Measurements from ENCODE around the gene ERC1.

Gene ERC1

GRCh38 chr12:1398673-1399072, 407.6 kb downstream of the ERC1 start:
- Histone ChIP-seq H3K9me3 (ENCODE audit: control insufficient read depth, low read length) (no peaks in the 10 kb centered on the region), H3K27me3 (ENCODE audit: control insufficient read depth in 1 of 2, insufficient read depth in 1 of 2, low read length in 2 of 2) (no peaks in the 10 kb centered on the region), H3K79me1 (replicated peaks; ENCODE audit: low read length, poor library complexity, severe bottlenecking) (peaks cover 2% of the 10 kb centered on the region), H3K18ac (ENCODE audit: low read depth in 1 of 2, low read length in 2 of 2) (no peak overlapping the region), H4K8ac (ENCODE audit: low read length) (no peak overlapping the region), H2BK15ac (ENCODE audit: low read depth, poor library complexity, severe bottlenecking) (no peak overlapping the region), H2BK5ac (ENCODE audit: low read depth, low read length, poor library complexity, severe bottlenecking) (no peak overlapping the region), H3K36me3 (ENCODE audit: control insufficient read depth in 1 of 2, insufficient read depth in 2 of 2, low read depth in 1 of 2, low read length in 2 of 2) (no peaks in the 10 kb centered on the region), H3K4me3 (ENCODE audit: insufficient read depth in 1 of 2, low read depth in 1 of 2, low read length in 2 of 2) (no peak overlapping the region), H3K9ac (ENCODE audit: low read length) (no peak overlapping the region), H3K4ac (ENCODE audit: low read depth in 1 of 2, low read length in 2 of 2) (no peak overlapping the region), H3K14ac (ENCODE audit: low read length in 2 of 2) (no peak overlapping the region), H3K4me2 (ENCODE audit: low read length, poor library complexity, severe bottlenecking) (no peak overlapping the region), H3K23ac (ENCODE audit: low read length in 2 of 2) (no peak overlapping the region), H2AK5ac (ENCODE audit: low read length, severe bottlenecking) (no peak overlapping the region), H2AFZ (ENCODE audit: low read depth, low read length) (no peak overlapping the region), H3K27ac (ENCODE audit: low read length, poor library complexity, severe bottlenecking) (no peak overlapping the region), H3K4me1 (ENCODE audit: control insufficient read depth, insufficient read depth, low read depth, low read length) (no peaks in the 10 kb centered on the region), H4K91ac (ENCODE audit: low read length) (no peak overlapping the region), H2BK12ac (ENCODE audit: low read length in 2 of 2) (no peak overlapping the region), H2BK120ac (ENCODE audit: low read depth, low read length) (no peak overlapping the region)
- DNase-seq = peak; percentile 70
- WGBS = 86% methylated on average over 1 of the region's 3 CpGs

- H3K4me2 ChIP-seq (ENCODE audit: low read length, poor library complexity, severe bottlenecking) = no peak overlapping the region
- no peak overlapping the region for H2BK5ac ChIP-seq (ENCODE audit: low read depth, low read length, poor library complexity, severe bottlenecking)
- no peak overlapping the region for H3K18ac ChIP-seq (ENCODE audit: low read depth in 1 of 2, low read length in 2 of 2)
- H2BK120ac ChIP-seq (ENCODE audit: low read depth, low read length) = no peak overlapping the region
- no peaks in the 10 kb centered on the region for H3K4me1 ChIP-seq (ENCODE audit: control insufficient read depth, insufficient read depth, low read depth, low read length)
- WGBS = 98% methylated on average over 3 of the region's 3 CpGs
- no peak overlapping the region for H3K4me3 ChIP-seq (ENCODE audit: insufficient read depth in 1 of 2, low read depth in 1 of 2, low read length in 2 of 2)
- no peak overlapping the region for H4K8ac ChIP-seq (ENCODE audit: low read length)
- H3K14ac ChIP-seq (ENCODE audit: low read length in 2 of 2) = no peak overlapping the region
- H3K27me3 ChIP-seq (ENCODE audit: control insufficient read depth in 1 of 2, insufficient read depth in 1 of 2, low read length in 2 of 2) = no peaks in the 10 kb centered on the region
- no peak overlapping the region for H3K27ac ChIP-seq (ENCODE audit: low read length, poor library complexity, severe bottlenecking)
- H3K23ac ChIP-seq (ENCODE audit: low read length in 2 of 2) = no peak overlapping the region
- H2AFZ ChIP-seq (ENCODE audit: low read depth, low read length) = no peak overlapping the region
- no peak overlapping the region for H2AK5ac ChIP-seq (ENCODE audit: low read length, severe bottlenecking)
- H3K79me1 ChIP-seq (replicated peaks; ENCODE audit: low read length, poor library complexity, severe bottlenecking) = no peaks in the 10 kb centered on the region
- no peak overlapping the region for H2BK12ac ChIP-seq (ENCODE audit: low read length in 2 of 2)
- no peak for DNase-seq
- no peaks in the 10 kb centered on the region for H3K36me3 ChIP-seq (ENCODE audit: control insufficient read depth in 1 of 2, insufficient read depth in 2 of 2, low read depth in 1 of 2, low read length in 2 of 2)
- H3K9me3 ChIP-seq (ENCODE audit: control insufficient read depth, low read length) = no peaks in the 10 kb centered on the region
- H3K9ac ChIP-seq (ENCODE audit: low read length) = no peak overlapping the region
- H4K91ac ChIP-seq (ENCODE audit: low read length) = no peak overlapping the region
- no peak overlapping the region for H3K4ac ChIP-seq (ENCODE audit: low read depth in 1 of 2, low read length in 2 of 2)
- H2BK15ac ChIP-seq (ENCODE audit: low read depth, poor library complexity, severe bottlenecking) = no peak overlapping the region
These were observed 410.9 kb downstream of the ERC1 start for GRCh38 chr12:1401891-1402290.

- H3K9me3 ChIP-seq (ENCODE audit: control insufficient read depth, low read length) = no peaks in the 10 kb centered on the region
- no peak overlapping the region for H2BK12ac ChIP-seq (ENCODE audit: low read length in 2 of 2)
- H2AK5ac ChIP-seq (ENCODE audit: low read length, severe bottlenecking) = no peak overlapping the region
- H3K4me3 ChIP-seq (ENCODE audit: insufficient read depth in 1 of 2, low read depth in 1 of 2, low read length in 2 of 2) = no peak overlapping the region
- H2AFZ ChIP-seq (ENCODE audit: low read depth, low read length) = no peak overlapping the region
- H2BK5ac ChIP-seq (ENCODE audit: low read depth, low read length, poor library complexity, severe bottlenecking) = no peak overlapping the region
- no peak for DNase-seq
- H3K27ac ChIP-seq (ENCODE audit: low read length, poor library complexity, severe bottlenecking) = no peak overlapping the region
- H3K23ac ChIP-seq (ENCODE audit: low read length in 2 of 2) = no peak overlapping the region
- H2BK15ac ChIP-seq (ENCODE audit: low read depth, poor library complexity, severe bottlenecking) = no peak overlapping the region
- no peaks in the 10 kb centered on the region for H3K4me1 ChIP-seq (ENCODE audit: control insufficient read depth, insufficient read depth, low read depth, low read length)
- no peaks in the 10 kb centered on the region for H3K79me1 ChIP-seq (replicated peaks; ENCODE audit: low read length, poor library complexity, severe bottlenecking)
- 98% methylated on average over 3 of the region's 4 CpGs for WGBS
- no peak overlapping the region for H4K91ac ChIP-seq (ENCODE audit: low read length)
- H3K27me3 ChIP-seq (ENCODE audit: control insufficient read depth in 1 of 2, insufficient read depth in 1 of 2, low read length in 2 of 2) = no peaks in the 10 kb centered on the region
- H3K36me3 ChIP-seq (ENCODE audit: control insufficient read depth in 1 of 2, insufficient read depth in 2 of 2, low read depth in 1 of 2, low read length in 2 of 2) = peaks cover 0 to 5% of the 10 kb centered on the region in 2 experiments
- no peak overlapping the region for H3K18ac ChIP-seq (ENCODE audit: low read depth in 1 of 2, low read length in 2 of 2)
- no peak overlapping the region for H3K4me2 ChIP-seq (ENCODE audit: low read length, poor library complexity, severe bottlenecking)
- no peak overlapping the region for H3K4ac ChIP-seq (ENCODE audit: low read depth in 1 of 2, low read length in 2 of 2)
- no peak overlapping the region for H2BK120ac ChIP-seq (ENCODE audit: low read depth, low read length)
- H3K14ac ChIP-seq (ENCODE audit: low read length in 2 of 2) = no peak overlapping the region
- no peak overlapping the region for H4K8ac ChIP-seq (ENCODE audit: low read length)
- H3K9ac ChIP-seq (ENCODE audit: low read length) = no peak overlapping the region
These were observed 412.4 kb downstream of the ERC1 start for GRCh38 chr12:1403417-1403816.

- H3K27ac ChIP-seq (ENCODE audit: low read length, poor library complexity, severe bottlenecking) = no peak overlapping the region
- no peak overlapping the region for H3K18ac ChIP-seq (ENCODE audit: low read depth in 1 of 2, low read length in 2 of 2)
- no peaks in the 10 kb centered on the region for H3K27me3 ChIP-seq (ENCODE audit: control insufficient read depth in 1 of 2, insufficient read depth in 1 of 2, low read length in 2 of 2)
- no peak overlapping the region for H2BK5ac ChIP-seq (ENCODE audit: low read depth, low read length, poor library complexity, severe bottlenecking)
- no peak overlapping the region for H2AK5ac ChIP-seq (ENCODE audit: low read length, severe bottlenecking)
- no peak overlapping the region for H3K23ac ChIP-seq (ENCODE audit: low read length in 2 of 2)
- H3K9me3 ChIP-seq (ENCODE audit: control insufficient read depth, low read length) = no peaks in the 10 kb centered on the region
- H3K14ac ChIP-seq (ENCODE audit: low read length in 2 of 2) = no peak overlapping the region
- H2BK15ac ChIP-seq (ENCODE audit: low read depth, poor library complexity, severe bottlenecking) = no peak overlapping the region
- no peak overlapping the region for H2AFZ ChIP-seq (ENCODE audit: low read depth, low read length)
- H4K8ac ChIP-seq (ENCODE audit: low read length) = no peak overlapping the region
- DNase-seq = no peak
- 100% methylated on average over 3 of the region's 5 CpGs for WGBS
- H3K4ac ChIP-seq (ENCODE audit: low read depth in 1 of 2, low read length in 2 of 2) = no peak overlapping the region
- no peak overlapping the region for H3K4me3 ChIP-seq (ENCODE audit: insufficient read depth in 1 of 2, low read depth in 1 of 2, low read length in 2 of 2)
- no peak overlapping the region for H2BK12ac ChIP-seq (ENCODE audit: low read length in 2 of 2)
- H4K91ac ChIP-seq (ENCODE audit: low read length) = no peak overlapping the region
- no peaks in the 10 kb centered on the region for H3K4me1 ChIP-seq (ENCODE audit: control insufficient read depth, insufficient read depth, low read depth, low read length)
- H2BK120ac ChIP-seq (ENCODE audit: low read depth, low read length) = no peak overlapping the region
- H3K9ac ChIP-seq (ENCODE audit: low read length) = no peak overlapping the region
- peaks cover 0 to 20% of the 10 kb centered on the region in 2 experiments for H3K36me3 ChIP-seq (ENCODE audit: control insufficient read depth in 1 of 2, insufficient read depth in 2 of 2, low read depth in 1 of 2, low read length in 2 of 2)
- H3K4me2 ChIP-seq (ENCODE audit: low read length, poor library complexity, severe bottlenecking) = no peak overlapping the region
- H3K79me1 ChIP-seq (replicated peaks; ENCODE audit: low read length, poor library complexity, severe bottlenecking) = no peaks in the 10 kb centered on the region
These were observed 414.6 kb downstream of the ERC1 start for GRCh38 chr12:1405619-1406018.

All from mesenchymal stem cell (in vitro differentiated cells and primary cell).